ENCODE measurements around the gene KIAA1614.

- TF ChIP-seq CTCF (IDR thresholded peaks at IDR 0.05) (peak; percentile 66), EZH2phosphoT487 (IDR thresholded peaks at IDR 0.05) (no peak)
Measured at GRCh38 chr1:180881806-180882509, 30.7 kb upstream of the KIAA1614 start.

Data from neural progenitor cell (in vitro differentiated cells).